NCI-H774 (cell line): ENCODE data around the gene VEPH1.
"Not testable (repeated sequence)": the region's sequence is repeated elsewhere in the genome, so short reads cannot be mapped to it uniquely, and the experiment has no call there.

Experiments used
- DNase-seq: peaks from one replicate; lab custom pipeline; 2025; lab: John Stamatoyannopoulos, UW

VEPH1 gene

DNA sequence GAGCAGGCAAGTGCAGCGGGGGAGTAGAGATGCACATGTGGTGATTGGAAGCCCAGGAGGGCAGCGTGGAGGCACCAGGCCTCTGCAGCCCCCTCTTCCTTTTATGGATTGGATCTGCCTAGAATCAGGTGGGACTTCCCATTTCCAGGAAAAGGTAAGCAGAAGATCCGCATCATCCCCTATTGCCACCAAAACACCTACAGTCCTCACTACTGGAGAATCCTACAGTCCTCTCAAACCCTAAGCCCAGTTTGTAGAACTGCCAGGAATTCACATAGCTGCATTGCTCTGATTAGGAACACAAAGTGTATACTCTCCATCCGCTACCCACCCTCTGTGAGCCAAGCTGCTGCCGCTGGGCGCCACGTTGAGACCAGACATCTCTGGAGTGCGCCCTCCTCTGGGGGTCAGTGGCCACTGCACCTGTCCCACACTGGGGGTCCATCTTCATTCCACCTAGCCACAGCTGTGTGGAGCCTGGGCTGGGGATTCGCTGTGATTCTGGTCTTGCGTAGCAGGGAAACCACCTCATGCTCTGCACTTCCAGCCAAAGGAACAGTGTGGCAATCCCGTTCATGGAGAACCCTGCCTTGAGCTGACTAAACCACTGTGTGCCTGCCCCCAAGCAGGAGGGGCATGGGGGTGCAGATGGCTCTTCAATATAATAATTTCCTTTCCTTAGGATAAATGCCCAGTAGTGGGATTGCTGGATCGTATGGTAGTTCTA is 155.5 kb downstream of the VEPH1 start:
- DNase-seq, result no peak

DNA sequence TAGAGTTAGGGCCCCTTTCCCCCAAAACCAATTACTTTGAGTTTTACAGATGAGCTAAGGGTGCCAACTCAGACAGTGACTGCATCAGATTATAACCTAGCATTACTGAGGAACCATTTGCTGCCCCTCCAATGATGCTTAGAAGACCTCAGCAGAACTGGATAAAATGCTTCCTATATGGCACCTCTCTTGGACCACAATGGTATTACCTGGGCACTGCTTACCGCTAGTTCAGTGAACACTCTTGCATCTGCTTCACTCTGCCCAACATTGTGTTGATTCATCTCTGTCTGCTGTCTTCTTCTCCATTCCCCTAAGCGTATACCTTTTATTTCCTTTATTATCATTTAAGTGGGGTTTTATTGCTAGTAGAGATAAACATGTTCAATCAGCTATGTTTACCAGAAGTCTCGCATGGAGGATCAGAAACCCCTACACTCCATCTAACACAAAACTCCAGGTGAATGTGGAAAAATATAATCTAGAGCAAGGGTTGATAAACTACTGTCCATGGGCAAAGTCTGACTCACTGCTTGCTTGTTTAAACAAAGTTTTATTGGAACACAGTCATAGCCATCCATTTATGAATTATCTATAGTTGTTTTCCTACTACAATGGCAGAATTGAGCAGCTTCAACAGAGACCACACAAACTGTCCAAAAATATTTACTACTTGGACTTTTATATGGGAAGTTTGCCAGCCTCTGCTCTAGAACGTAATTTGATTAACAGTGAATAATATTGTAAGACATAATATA is 166.8 kb downstream of the VEPH1 start:
- no peak for DNase-seq

DNA sequence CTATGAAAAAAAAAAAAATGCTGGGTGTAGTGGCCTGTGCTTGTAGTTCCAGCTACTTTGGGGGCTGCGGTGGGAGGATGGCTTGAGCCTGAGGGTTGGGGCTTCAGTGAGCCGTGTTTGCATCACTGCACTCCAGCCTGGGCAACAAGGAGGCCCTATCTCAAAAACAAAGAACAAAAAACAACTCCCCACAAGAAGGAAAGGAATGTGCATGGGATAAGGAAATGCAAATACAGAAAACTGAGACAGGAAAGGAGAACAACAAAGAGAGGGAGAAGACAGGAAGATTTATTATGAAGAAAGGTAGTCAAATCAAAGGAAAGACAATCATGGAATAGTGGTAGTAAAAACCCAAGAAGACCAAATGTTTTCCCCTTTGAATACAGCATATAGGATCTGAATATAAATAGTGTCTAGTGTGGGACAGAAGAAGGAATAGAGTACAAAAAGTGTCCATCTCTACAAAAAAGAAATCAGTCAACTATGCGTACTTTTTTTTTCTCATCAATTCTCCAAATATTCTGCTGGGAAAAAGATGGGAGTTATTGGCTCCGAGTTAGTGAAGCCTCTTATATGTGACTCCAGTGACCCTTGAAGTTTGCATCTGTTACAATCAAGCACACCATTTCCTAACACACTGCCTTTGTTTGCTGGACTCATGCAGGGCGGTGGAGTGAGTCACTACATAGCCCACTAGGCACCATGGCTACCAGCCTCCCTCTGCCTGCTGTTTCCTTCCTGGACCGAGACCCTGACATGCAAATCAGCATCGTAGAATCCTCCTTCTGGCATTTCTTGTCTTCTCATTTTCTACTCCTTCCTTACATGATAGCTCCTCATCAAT is 167.8 kb downstream of the VEPH1 start:
- no peak for DNase-seq

DNA sequence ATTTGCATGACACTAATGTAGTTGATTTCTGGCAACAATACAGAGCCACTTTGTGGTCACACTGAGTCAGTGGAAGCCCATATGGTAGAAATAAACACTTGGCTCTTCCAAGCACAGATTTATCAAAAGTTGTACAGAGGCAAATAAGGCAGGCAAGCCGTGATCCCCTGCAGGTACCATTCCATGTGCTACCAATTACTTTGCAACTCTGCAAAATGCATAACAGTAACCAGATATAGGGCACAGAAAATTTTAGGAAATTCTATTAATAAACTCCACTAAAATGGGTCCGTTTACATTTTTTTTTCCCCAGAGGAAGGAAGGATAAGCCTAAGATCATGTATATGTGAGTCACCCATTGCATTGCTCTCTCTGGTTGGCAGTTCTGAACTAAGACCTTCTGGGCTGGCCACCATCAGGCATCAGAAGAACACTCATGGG is 169.6 kb downstream of the VEPH1 start:
- no peak for DNase-seq

DNA sequence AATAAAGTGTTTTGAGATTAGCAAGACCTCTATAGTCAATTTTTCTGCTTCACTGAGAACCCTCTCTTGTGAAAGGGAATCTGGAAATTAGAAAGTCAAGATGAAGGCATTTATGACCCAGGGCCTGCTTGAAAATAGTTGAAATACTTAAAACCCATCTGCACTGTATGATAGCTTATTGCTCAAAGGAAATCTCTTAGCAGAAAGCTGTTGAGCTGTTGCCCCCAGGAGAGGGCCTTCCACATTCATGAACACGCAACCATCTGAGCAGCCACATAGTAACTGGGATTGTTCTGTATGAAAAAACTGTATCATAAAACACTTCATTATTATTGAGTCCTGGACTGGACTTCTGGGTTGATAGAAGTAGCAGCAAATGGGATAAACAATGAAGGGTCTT is 173.0 kb downstream of the VEPH1 start:
- DNase-seq, result no peak

DNA sequence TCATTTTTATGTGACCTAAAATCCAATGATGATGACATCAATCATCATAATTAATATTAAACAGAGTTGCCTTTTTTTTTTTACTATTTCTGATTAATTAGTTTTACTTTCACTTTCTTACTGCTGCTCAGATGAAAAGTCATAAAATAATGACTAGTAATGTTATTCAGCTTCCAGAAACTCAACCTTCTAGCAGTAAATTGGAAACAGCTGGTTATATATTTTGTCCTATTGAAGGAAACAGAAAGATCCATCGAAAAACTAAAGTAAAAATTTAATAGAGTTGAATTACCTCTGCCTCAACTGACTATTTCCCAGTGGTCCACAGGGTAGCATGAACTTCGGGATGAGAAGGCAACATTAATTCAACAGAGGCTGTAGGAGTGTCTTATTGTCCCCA is 173.7 kb downstream of the VEPH1 start:
- DNase-seq, result no peak

DNA sequence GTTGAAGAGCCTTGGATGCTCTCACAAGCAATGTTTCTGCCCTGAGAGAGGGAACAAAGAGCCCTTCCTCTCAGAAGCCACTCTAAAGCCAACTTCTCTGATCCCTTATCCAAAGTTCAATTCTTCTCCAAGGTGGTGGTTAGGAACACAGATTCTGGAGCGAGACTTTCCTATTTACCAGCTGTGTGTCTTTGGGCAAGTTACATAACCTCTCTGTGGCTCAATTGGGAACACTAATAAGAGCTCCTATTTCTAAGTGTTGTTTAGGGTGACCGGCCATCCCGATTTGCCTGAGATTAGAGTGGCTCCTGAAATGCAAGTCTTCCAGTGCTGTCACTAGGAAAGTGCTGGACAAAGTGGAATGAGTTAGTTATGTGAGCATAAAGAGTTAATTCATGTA is 175.4 kb downstream of the VEPH1 start:
- no peak for DNase-seq

DNA sequence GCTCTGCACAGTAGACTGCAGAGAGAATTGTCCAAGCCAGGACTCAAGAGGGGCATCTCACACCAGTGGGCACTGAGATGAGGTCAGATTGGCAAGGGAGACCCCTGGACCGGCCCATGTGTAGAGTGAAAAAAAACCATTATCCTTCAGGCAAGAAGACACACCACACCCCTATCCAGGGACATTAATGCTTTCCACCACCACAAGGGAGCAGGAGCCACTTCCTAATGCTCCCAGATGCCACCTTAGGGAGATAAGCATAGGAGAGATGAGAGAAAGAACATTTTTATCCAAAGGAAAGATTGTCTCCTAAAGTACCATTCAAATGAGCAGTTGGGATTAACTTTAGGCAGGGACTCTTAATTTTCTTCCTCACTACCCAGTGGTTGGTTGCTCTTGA is 176.2 kb downstream of the VEPH1 start:
- no peak for DNase-seq

DNA sequence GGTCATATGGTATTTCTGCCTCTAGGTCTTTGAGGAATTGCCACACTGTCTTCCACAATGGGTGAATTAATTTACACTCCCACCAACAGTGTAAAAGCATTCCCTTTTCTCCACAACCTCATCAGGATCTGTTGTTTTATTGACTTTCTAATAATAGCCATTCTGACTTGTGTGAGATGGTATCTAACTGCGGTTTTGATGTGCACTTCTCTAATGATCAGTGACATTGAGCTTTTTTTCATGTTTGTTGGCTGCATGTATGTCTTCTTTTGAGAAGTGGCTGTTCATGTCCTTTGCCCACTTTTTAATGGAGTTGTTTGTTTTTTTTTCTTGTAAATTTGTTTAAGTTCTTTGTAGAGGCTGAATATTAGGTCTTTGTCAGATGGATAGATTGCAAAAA is 178.3 kb downstream of the VEPH1 start:
- DNase-seq, result not testable (repeated sequence)

DNA sequence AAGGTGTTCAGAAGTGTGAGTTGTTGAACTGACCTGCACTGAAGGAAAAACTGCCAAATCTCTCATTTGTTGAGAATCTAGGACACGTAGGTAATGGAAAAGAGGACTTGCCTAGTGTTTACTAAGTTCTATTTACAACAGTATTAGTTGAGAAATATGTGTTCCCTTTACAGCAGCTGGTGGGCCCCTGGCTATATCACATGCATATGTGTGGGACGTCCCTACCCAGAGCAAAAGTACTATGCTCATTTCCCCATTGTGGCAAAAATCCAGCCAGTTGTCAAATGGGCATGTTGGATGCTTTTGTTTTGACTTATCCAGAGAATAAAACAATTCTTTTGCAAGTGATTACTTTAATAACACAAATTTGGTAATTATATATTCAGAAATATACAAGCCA is 179.9 kb downstream of the VEPH1 start:
- no peak for DNase-seq

DNA sequence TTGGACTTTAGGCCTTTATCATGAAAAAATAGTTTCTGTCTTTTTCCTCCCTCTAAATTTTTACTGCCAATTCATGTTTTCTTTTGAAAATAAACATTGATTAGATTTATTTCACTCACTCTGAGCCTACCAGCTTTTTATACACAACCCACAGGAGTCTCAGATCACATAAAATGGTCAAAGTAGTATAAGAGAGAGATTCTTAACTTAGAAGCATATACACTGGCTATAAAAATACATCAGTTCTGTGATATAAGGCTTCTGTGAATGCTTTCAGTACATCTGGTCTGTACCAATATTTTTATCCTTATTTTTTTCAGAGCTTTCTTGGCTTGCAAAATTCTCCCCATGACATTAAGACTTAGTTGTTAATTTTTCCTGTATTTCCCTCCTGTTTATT is 183.5 kb downstream of the VEPH1 start:
- DNase-seq, result no peak

DNA sequence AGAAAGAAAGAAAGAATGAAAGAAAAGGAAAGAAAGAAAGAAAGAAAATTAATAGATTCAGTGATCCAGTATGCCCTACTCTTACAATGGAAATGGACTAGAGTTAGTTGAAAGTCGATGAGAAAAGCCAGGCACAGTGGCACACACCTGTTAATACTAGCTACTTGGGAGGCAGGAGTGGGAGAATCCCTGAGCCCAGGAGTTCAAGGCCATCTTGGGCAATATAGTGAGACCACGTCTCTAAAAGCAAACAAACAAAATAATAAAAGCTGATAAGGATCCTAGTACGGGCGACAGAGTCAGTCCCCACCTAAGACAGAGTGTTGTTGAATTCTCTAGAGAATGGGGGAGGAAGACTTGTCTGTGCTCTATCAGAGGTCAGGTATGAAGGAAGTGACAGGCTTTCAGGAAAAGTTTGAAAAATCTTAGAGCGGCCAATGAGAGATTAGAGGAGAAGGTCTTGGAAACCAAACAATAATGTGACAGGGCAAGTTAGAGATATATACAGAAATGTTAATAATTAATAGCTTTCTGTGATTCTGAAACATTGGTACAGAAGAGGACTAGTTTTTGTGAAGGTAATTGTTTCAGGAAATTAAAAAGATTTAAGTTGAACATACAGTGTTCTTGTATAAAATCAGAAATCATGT is 184.5 kb downstream of the VEPH1 start:
- DNase-seq, result no peak

DNA sequence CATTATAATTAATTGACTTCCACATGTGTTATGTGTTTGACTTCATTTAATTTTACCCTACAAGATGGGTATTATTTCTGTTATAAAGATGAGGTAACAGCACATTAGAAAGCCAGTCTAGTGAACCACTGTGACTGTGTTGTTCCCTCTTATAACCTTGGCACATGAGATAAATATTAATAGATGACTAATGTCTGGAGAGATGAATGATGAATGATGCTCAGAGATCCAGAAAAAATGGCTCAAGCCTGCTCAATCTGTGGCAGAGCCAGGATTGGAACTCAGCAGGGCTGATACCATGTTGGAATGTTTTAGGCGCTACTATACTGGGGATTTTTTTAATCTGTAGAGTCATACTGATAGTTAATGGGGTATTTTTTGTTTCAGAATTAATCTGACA is 185.3 kb downstream of the VEPH1 start:
- no peak for DNase-seq

DNA sequence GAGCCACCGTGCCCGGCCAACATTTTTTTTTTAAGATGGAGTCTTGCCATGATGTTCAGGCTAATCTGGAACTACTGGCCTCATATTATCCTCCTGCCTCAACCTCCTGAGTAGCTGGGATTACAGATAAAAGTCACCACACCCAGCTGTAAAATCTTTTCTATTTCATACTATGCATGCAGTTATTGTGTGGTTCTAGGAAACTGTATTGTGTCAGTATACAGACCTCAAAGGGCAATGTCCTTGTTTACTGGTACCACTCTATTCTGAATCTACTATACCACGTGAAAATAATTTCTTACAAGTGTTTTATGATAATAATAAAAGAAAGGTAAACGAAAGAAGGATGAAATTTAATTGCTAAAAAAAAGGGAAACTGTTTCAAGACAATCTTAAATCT is 190.0 kb downstream of the VEPH1 start:
- DNase-seq, result no peak

DNA sequence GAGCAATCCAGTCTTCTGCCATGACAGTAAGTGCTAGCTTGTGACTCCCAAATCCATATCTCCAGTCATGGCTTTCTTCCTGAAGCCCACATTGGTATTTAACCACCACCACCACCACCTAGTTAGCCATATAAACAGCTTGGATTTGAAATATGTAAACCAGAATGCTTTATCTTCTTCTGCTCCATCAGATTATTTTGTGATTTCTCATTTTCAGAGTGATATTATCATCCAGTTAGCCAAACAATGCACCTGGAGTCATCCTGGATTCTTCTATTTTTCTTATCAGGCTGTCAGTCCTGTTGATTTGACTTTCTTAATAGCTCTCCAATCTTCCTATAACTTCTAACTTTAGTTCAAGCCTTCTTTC is 190.9 kb downstream of the VEPH1 start:
- no peak for DNase-seq

DNA sequence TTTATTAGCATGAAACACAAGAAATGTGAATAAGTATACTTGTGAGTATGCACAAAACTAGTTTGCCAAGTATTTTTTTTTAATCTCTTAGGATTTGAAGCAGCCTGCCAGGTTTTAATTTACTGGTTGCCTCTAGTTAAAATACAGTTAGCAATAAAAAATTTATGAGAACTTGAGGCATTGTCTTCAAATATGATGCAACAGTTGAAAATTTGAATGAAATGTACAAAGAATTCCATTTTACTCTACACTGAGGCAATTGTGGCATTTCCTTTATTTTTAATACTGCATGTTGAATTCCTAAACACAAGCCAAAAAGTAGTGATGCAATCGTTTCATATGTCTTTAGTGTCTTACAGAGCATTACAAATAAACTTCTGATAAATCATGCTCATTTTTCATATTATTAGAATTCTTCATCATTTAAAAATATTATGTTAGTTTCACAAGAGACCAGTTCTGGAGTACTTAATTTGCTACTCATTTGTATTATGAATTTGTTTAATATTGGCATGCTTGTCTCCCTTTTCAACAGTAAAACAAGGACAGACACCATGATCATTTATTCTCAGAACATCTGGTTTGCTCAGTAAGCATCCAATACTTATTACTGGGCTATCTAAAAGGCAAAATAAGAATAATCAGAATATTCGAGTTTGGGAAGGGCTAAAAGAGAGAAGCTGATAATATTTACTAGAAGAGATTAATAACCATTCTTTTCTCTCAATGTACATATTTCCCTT is 191.4 kb downstream of the VEPH1 start:
- DNase-seq, result no peak

DNA sequence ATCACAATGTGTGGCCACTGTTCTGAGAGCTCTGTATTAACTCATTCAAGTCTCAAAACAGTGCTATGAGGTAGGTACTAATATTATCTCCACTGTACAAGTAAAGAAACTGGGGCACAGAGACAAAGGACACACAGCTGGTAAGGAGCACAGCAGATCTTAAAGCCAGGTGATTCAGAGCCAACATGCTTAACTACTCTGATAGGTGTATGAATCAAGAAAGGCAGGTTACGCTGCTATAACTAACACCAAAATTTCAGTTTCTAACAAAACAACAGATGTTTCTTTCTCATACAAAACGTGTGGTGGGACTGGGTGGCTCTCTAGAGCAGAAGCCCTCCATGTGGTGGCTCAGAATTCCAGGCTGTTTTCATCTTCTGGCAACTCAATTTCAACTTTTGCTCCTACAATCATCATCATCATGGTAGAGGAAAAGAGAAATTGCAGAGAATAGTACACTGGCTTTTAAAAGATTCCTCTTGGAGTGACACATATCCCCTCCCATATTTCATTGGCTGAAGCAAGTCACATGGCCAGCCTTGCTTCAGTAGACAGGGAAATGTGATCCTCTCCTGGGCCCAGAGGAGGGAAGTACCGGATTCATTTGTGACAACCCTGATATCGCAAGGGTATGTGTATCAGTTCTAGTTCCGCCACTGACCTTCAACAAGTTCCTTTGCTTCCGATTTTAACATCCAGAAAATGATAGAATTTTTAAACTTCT is 192.7 kb downstream of the VEPH1 start:
- no peak for DNase-seq

DNA sequence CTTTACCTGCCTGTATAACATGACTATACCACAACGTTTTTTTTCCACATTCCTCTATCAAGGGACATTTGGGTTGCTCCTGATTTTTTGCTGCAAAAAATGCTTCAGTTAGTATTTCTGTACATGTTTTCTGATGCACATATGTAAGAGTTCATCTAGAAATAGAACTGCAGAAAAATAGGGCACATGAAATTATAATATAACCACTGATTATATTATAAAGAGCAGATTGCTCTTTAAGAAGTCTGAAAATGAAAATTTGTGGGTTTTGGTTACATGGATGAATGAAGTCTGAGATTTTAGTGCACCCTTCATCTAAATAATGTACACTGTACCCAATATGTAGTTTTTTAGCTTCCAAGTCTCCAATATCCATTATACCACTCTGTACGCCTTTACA is 196.7 kb downstream of the VEPH1 start:
- no peak for DNase-seq

DNA sequence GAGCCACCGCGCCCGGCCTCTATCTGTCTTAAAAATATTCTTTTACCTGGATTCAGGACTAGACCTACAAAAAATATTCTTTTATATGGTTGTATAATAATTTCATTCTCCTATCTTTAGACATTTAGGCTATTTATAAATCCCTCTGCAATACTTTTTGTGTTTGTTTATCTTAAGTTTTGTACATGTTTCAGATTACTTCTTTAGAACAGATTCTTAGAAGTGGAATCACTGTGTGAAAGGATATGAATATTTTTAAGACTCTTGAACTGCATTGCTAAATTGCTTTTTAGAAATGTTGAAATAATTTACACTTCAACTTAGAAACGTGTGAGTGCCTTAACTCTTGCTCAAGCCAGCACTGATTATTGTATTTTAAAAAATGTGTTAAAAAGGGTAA is 197.8 kb downstream of the VEPH1 start:
- DNase-seq, result no peak

DNA sequence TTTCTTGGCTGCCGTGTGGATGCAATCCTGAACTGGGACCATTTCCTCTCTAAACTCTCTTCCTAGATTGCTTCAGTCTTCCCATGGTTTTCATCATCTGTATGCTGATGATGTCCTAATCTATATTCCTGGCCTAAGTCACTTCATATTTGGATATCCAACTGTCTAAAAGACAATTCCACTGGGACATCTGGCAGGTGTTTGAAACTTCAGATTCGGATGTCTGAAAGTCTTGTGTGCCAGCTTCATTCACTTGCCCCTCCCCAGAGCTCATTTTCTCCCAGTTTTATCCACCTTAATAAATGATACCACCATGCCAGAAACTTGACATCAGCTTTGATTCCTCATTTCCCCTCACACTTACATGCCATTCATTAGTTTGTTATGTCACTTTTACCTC is 201.5 kb downstream of the VEPH1 start:
- no peak for DNase-seq
